ENCODE measurements around the gene ASB1.

The ASB1 gene

DNA sequence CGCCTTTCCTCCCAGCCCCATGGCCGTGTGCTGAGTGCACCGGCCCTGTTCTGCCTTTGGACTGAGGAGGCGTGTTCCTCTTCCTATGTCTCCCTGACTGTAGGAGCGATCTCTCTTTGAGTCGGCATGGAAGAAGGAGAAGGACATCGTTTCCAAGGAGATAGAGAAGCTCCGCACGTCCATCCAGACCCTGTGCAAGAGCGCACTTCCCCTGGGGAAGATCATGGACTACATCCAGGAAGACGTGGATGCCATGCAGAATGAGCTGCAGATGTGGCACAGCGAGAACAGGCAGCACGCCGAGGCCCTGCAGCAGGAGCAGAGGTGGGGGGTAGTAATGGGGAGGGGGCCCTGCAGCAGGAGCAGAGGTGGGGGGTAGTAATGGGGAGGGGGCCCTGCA, 29.4 kb upstream of the ASB1 start:
- H3K79me2 ChIP-seq (ENCODE audit: insufficient read depth, low read length): no peaks in the 10 kb centered on the region
- H3K4me2 ChIP-seq (ENCODE audit: low read length): no peak overlapping the region
- no peak overlapping the region for H3K27ac ChIP-seq (ENCODE audit: low read depth, low read length, poor library complexity, severe bottlenecking)
- no peaks in the 10 kb centered on the region for H3K9me2 ChIP-seq (ENCODE audit: low read depth, low read length)
- TF ChIP-seq, protein P1, sequence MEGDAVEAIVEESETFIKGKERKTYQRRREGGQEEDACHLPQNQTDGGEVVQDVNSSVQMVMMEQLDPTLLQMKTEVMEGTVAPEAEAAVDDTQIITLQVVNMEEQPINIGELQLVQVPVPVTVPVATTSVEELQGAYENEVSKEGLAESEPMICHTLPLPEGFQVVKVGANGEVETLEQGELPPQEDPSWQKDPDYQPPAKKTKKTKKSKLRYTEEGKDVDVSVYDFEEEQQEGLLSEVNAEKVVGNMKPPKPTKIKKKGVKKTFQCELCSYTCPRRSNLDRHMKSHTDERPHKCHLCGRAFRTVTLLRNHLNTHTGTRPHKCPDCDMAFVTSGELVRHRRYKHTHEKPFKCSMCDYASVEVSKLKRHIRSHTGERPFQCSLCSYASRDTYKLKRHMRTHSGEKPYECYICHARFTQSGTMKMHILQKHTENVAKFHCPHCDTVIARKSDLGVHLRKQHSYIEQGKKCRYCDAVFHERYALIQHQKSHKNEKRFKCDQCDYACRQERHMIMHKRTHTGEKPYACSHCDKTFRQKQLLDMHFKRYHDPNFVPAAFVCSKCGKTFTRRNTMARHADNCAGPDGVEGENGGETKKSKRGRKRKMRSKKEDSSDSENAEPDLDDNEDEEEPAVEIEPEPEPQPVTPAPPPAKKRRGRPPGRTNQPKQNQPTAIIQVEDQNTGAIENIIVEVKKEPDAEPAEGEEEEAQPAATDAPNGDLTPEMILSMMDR (IDR thresholded peaks at IDR 0.05; ENCODE audit: low read length): no peak
- TF ChIP-seq EZH2 (IDR thresholded peaks at IDR 0.05; ENCODE audit: borderline replicate concordance, low read length): no peak
- H3K4me3 ChIP-seq (ENCODE audit: low read depth, low read length, poor library complexity, severe bottlenecking): no peak overlapping the region
- H3K9ac ChIP-seq (ENCODE audit: low read length): no peak overlapping the region
- H3K36me3 ChIP-seq (ENCODE audit: insufficient read depth, low read length): no peaks in the 10 kb centered on the region
- H2AFZ ChIP-seq (ENCODE audit: low read length): no peak overlapping the region
- H3K4me1 ChIP-seq (ENCODE audit: insufficient read depth, low read length, severe bottlenecking): no peaks in the 10 kb centered on the region
- H4K20me1 ChIP-seq (ENCODE audit: insufficient read depth, low read length): no peaks in the 10 kb centered on the region
- no peaks in the 10 kb centered on the region for H3F3A ChIP-seq (ENCODE audit: insufficient read depth, low read length)
- H3K9me3 ChIP-seq (ENCODE audit: low read length): no peaks in the 10 kb centered on the region
- no peaks in the 10 kb centered on the region for H3K27me3 ChIP-seq (ENCODE audit: insufficient read depth, low read length)

DNA sequence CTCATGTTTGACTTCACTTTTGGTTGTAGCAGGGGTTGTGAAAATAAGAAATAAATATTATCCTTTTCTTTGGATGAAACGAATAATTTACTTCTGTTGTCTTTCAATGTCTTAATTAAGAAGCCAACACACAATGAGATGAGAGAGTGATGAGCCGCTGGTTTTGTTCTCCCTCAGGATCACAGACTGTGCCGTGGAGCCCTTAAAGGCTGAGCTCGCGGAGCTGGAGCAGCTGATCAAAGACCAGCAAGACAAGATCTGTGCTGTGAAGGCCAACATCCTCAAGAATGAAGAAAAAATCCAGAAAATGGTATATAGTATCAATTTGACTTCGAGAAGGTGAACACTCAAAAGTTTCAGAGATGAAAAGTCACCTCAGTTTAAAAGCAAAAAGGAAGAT, 28.1 kb upstream of the ASB1 start:
- H3K36me3 ChIP-seq (ENCODE audit: insufficient read depth, low read length): no peaks in the 10 kb centered on the region
- no peak overlapping the region for H2AFZ ChIP-seq (ENCODE audit: low read length)
- no peak overlapping the region for H3K9ac ChIP-seq (ENCODE audit: low read length)
- H3K79me2 ChIP-seq (ENCODE audit: insufficient read depth, low read length): no peaks in the 10 kb centered on the region
- H3K27ac ChIP-seq (ENCODE audit: low read depth, low read length, poor library complexity, severe bottlenecking): no peak overlapping the region
- no peak overlapping the region for H3K4me2 ChIP-seq (ENCODE audit: low read length)
- no peak for TF ChIP-seq EZH2 (IDR thresholded peaks at IDR 0.05; ENCODE audit: borderline replicate concordance, low read length)
- TF ChIP-seq, protein P1 (IDR thresholded peaks at IDR 0.05; ENCODE audit: low read length): no peak
- H3K4me1 ChIP-seq (ENCODE audit: insufficient read depth, low read length, severe bottlenecking): no peaks in the 10 kb centered on the region
- no peaks in the 10 kb centered on the region for H4K20me1 ChIP-seq (ENCODE audit: insufficient read depth, low read length)
- H3K4me3 ChIP-seq (ENCODE audit: low read depth, low read length, poor library complexity, severe bottlenecking): no peak overlapping the region
- no peaks in the 10 kb centered on the region for H3K9me3 ChIP-seq (ENCODE audit: low read length)
- H3K27me3 ChIP-seq (ENCODE audit: insufficient read depth, low read length): no peaks in the 10 kb centered on the region
- H3F3A ChIP-seq (ENCODE audit: insufficient read depth, low read length): no peaks in the 10 kb centered on the region
- H3K9me2 ChIP-seq (ENCODE audit: low read depth, low read length): no peaks in the 10 kb centered on the region

DNA sequence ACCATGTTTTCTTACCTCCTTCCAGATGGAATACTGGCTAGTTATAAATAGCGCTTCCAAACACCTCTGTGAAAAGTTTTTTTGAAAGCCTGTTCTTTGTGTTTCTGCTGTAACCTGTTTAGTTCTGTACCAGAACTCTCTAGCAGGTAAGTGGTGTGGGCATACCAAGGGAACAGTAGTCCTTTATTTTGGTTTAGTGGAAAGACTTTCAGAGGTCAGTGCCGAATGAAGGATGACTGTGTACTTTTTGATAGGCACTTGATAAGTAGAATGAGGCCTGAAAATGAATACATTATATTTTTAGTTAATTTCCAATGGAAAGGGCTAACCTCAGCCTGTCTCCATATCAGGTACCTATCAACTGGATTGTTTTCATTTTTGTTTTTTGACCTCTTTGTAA, 27.6 kb upstream of the ASB1 start:
- no peak overlapping the region for H3K27ac ChIP-seq (ENCODE audit: low read depth, low read length, poor library complexity, severe bottlenecking)
- no peak overlapping the region for H3K4me2 ChIP-seq (ENCODE audit: low read length)
- no peaks in the 10 kb centered on the region for H3K9me2 ChIP-seq (ENCODE audit: low read depth, low read length)
- H3K79me2 ChIP-seq (ENCODE audit: insufficient read depth, low read length): no peaks in the 10 kb centered on the region
- no peaks in the 10 kb centered on the region for H3F3A ChIP-seq (ENCODE audit: insufficient read depth, low read length)
- H3K9me3 ChIP-seq (ENCODE audit: low read length): no peaks in the 10 kb centered on the region
- no peaks in the 10 kb centered on the region for H4K20me1 ChIP-seq (ENCODE audit: insufficient read depth, low read length)
- H3K4me1 ChIP-seq (ENCODE audit: insufficient read depth, low read length, severe bottlenecking): no peaks in the 10 kb centered on the region
- no peaks in the 10 kb centered on the region for H3K27me3 ChIP-seq (ENCODE audit: insufficient read depth, low read length)
- H2AFZ ChIP-seq (ENCODE audit: low read length): no peak overlapping the region
- no peaks in the 10 kb centered on the region for H3K36me3 ChIP-seq (ENCODE audit: insufficient read depth, low read length)
- H3K9ac ChIP-seq (ENCODE audit: low read length): no peak overlapping the region
- no peak overlapping the region for H3K4me3 ChIP-seq (ENCODE audit: low read depth, low read length, poor library complexity, severe bottlenecking)
- no peak for TF ChIP-seq EZH2 (IDR thresholded peaks at IDR 0.05; ENCODE audit: borderline replicate concordance, low read length)
- TF ChIP-seq, protein P1 (IDR thresholded peaks at IDR 0.05; ENCODE audit: low read length): no peak

Measured in OCI-LY1 (cell line).